ENCODE data around the gene RASL12.

GRCh38 chr15:65071381-65071811 is 3.6 kb upstream of the RASL12 start:
- TF ChIP-seq CTCF (IDR thresholded peaks at IDR 0.05) = no peak
- no peak for TF ChIP-seq POLR2A (IDR thresholded peaks at IDR 0.05)

Data from sigmoid colon (tissue), 3 donors.